ENCODE data around the gene PEX11G. TPM values are rescaled to one million over a fixed set of nuclear protein-coding genes. Genes with fewer than 3 reads are reported as not detected.

The PEX11G gene
- total and polyA plus RNA-seq, 2 donors from 2014 or later = 7.8 to 20.8 TPM

DNA sequence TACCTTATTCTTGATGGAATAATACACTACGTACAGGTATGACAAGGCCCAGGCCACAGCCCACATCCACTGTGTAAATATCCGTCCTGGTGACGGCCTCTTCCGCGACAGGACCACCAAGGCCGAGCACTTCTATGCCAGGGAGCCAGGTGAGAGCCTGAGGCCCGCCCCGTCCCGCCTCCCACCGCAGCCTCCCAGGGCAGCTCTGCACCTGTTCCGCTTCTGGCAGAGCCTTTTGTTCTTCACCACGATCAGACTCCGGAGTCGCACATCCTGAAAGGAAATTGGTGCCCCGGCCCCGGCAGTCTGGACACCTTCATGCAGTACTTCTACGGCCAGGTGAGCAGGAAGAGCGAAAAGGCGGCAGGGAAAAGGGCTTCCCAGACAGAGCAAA, 16.4 kb upstream of the PEX11G start:
- H3K4me3 ChIP-seq (ENCODE audit: low read length in 3 of 3) = no peak overlapping the region
- FAIRE-seq = no peak
- intact Hi-C loops (cut with DNase I) = no loop called here

GRCh38 chr19:7504684-7505083, 15.8 kb upstream of the PEX11G start:
- H3K27ac ChIP-seq (ENCODE audit: low read depth in 2 of 2, low read length in 2 of 2) = no peak overlapping the region
- H3K27me3 ChIP-seq (ENCODE audit: control insufficient read depth, insufficient read depth, low read length) = no peaks in the 10 kb centered on the region
- H3K4me3 ChIP-seq (ENCODE audit: low read length in 3 of 3) = no peak overlapping the region
- DNase-seq = no peak
- TF ChIP-seq, protein P1, sequence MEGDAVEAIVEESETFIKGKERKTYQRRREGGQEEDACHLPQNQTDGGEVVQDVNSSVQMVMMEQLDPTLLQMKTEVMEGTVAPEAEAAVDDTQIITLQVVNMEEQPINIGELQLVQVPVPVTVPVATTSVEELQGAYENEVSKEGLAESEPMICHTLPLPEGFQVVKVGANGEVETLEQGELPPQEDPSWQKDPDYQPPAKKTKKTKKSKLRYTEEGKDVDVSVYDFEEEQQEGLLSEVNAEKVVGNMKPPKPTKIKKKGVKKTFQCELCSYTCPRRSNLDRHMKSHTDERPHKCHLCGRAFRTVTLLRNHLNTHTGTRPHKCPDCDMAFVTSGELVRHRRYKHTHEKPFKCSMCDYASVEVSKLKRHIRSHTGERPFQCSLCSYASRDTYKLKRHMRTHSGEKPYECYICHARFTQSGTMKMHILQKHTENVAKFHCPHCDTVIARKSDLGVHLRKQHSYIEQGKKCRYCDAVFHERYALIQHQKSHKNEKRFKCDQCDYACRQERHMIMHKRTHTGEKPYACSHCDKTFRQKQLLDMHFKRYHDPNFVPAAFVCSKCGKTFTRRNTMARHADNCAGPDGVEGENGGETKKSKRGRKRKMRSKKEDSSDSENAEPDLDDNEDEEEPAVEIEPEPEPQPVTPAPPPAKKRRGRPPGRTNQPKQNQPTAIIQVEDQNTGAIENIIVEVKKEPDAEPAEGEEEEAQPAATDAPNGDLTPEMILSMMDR (IDR thresholded peaks at IDR 0.05; ENCODE audit: borderline replicate concordance, extremely low read depth, insufficient read depth) = no peak
- H3K4me1 ChIP-seq (ENCODE audit: control insufficient read depth in 2 of 3, insufficient read depth in 2 of 3, low read depth in 1 of 3, low read length in 3 of 3) = peaks cover 0 to 5% (median 4%) of the 10 kb centered on the region in 3 donors
- H3K9me3 ChIP-seq (ENCODE audit: control insufficient read depth in 2 of 3, insufficient read depth in 1 of 3, low read length in 3 of 3) = no peaks in the 10 kb centered on the region
- H3K36me3 ChIP-seq (ENCODE audit: control insufficient read depth in 2 of 3, insufficient read depth in 3 of 3, low read length in 3 of 3) = no peaks in the 10 kb centered on the region
- intact Hi-C loops (cut with DNase I) = no loop called here
- no peak overlapping the region for H3K9ac ChIP-seq (ENCODE audit: low read length in 3 of 3)
- FAIRE-seq = no peak

More for the DNA sequence above, 16.4 kb upstream of the PEX11G start:
- Histone ChIP-seq H3K4me1 (ENCODE audit: control insufficient read depth in 2 of 3, insufficient read depth in 2 of 3, low read depth in 1 of 3, low read length in 3 of 3) (peaks cover 0 to 5% (median 4%) of the 10 kb centered on the region in 3 donors), H3K9me3 (ENCODE audit: control insufficient read depth in 2 of 3, insufficient read depth in 1 of 3, low read length in 3 of 3) (no peaks in the 10 kb centered on the region), H3K27me3 (ENCODE audit: control insufficient read depth, insufficient read depth, low read length) (no peaks in the 10 kb centered on the region), H3K27ac (ENCODE audit: low read depth in 2 of 2, low read length in 2 of 2) (no peak overlapping the region), H3K9ac (ENCODE audit: low read length in 3 of 3) (no peak overlapping the region), H3K36me3 (ENCODE audit: control insufficient read depth in 2 of 3, insufficient read depth in 3 of 3, low read length in 3 of 3) (no peaks in the 10 kb centered on the region)
- DNase-seq = peak in 1 of 5 donors; percentile 60
- TF ChIP-seq, protein P1 (IDR thresholded peaks at IDR 0.05; ENCODE audit: borderline replicate concordance, extremely low read depth, insufficient read depth) = no peak

- TF ChIP-seq, protein P1 (IDR thresholded peaks at IDR 0.05; ENCODE audit: borderline replicate concordance, extremely low read depth, insufficient read depth) = no peak
- no peaks in the 10 kb centered on the region for H3K36me3 ChIP-seq (ENCODE audit: control insufficient read depth in 2 of 3, insufficient read depth in 3 of 3, low read length in 3 of 3)
- DNase-seq = no peak
- no peak overlapping the region for H3K9ac ChIP-seq (ENCODE audit: low read length in 3 of 3)
- H3K4me1 ChIP-seq (ENCODE audit: control insufficient read depth in 2 of 3, insufficient read depth in 2 of 3, low read depth in 1 of 3, low read length in 3 of 3) = peaks cover 0 to 5% (median 4%) of the 10 kb centered on the region in 3 donors
- intact Hi-C loops (cut with DNase I) = no loop called here
- H3K27me3 ChIP-seq (ENCODE audit: control insufficient read depth, insufficient read depth, low read length) = no peaks in the 10 kb centered on the region
- no peak overlapping the region for H3K27ac ChIP-seq (ENCODE audit: low read depth in 2 of 2, low read length in 2 of 2)
- FAIRE-seq = no peak
- no peaks in the 10 kb centered on the region for H3K9me3 ChIP-seq (ENCODE audit: control insufficient read depth in 2 of 3, insufficient read depth in 1 of 3, low read length in 3 of 3)
- no peak overlapping the region for H3K4me3 ChIP-seq (ENCODE audit: low read length in 3 of 3)
Observed at GRCh38 chr19:7502552-7502951, 13.7 kb upstream of the PEX11G start.
